ENCODE measurements around the gene BRI3.

DNA sequence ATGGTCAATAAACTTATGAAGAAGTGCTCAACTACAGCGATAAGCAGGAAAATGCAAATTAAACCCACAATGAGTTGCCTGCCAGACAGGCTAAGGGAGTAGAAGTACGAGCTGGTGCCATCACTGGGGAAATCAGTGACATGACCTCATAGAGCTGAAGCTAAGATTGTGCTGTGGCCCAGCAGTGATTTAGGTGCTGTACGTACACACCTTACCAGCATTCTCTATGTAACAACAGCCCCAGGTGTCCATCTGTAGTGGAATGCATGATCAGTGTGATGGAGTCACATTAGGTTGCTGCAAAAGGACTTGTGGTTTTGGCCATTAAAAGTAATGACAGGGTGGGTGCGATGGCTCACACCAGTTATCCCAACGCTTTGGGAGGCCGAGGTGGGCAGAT lies 23.8 kb upstream of the BRI3 start:
- TF ChIP-seq, protein P1, sequence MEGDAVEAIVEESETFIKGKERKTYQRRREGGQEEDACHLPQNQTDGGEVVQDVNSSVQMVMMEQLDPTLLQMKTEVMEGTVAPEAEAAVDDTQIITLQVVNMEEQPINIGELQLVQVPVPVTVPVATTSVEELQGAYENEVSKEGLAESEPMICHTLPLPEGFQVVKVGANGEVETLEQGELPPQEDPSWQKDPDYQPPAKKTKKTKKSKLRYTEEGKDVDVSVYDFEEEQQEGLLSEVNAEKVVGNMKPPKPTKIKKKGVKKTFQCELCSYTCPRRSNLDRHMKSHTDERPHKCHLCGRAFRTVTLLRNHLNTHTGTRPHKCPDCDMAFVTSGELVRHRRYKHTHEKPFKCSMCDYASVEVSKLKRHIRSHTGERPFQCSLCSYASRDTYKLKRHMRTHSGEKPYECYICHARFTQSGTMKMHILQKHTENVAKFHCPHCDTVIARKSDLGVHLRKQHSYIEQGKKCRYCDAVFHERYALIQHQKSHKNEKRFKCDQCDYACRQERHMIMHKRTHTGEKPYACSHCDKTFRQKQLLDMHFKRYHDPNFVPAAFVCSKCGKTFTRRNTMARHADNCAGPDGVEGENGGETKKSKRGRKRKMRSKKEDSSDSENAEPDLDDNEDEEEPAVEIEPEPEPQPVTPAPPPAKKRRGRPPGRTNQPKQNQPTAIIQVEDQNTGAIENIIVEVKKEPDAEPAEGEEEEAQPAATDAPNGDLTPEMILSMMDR (IDR thresholded peaks at IDR 0.05; ENCODE audit: low read depth, low read length, poor library complexity, severe bottlenecking): no peak
- no peak for TF ChIP-seq EZH2phosphoT487 (IDR thresholded peaks at IDR 0.05; ENCODE audit: borderline replicate concordance, low read length)
